Prostate gland (tissue), 2 donors: ENCODE measurements around the gene KRT80. TPM values are rescaled to one million over a fixed set of nuclear protein-coding genes. Genes with fewer than 3 reads are reported as not detected.

Source experiments
- DNase-seq: peaks from one replicate; pipeline ENCODE4 v3.0.0-alpha.2; 2019; ENCODE audit warnings: low spot score
- H3K27ac ChIP-seq, 2 donors: fragments of 200-600 bp; sonication (generic); 2 replicates each; pipeline ENCODE4 v1.5.1; 2017 to 2019
- H3K27me3 ChIP-seq: fragments of 200-600 bp; sonication (generic); replicated peaks from 2 replicates; pipeline ENCODE4 v1.5.1; 2019; ENCODE audit not compliant: insufficient read depth
- H3K36me3 ChIP-seq, 2 donors: fragments of 200-600 bp; sonication (generic); 1 replicate in 1 of 2; 2 replicates in 1 of 2; pipeline versions ENCODE4 v1.5.1 to v1.8.1; 2017 to 2019
- H3K4me1 ChIP-seq: fragments of 200-600 bp; sonication (generic); replicated peaks from 2 replicates; pipeline ENCODE4 v1.5.1; 2019
- H3K4me3 ChIP-seq, 2 donors: fragments of 200-600 bp; sonication (generic); 2 replicates each; pipeline ENCODE4 v1.5.1; 2017 to 2019
- H3K9me3 ChIP-seq: fragments of 200-600 bp; sonication (generic); 2 replicates; pipeline ENCODE4 v1.5.1; 2017
- POLR2A ChIP-seq: fragments of 450-650 bp; IDR thresholded peaks from one replicate; pipeline ENCODE4 v1.6.1; 2016; ENCODE audit warnings: antibody characterized with exemption, mild to moderate bottlenecking
- POLR2AphosphoS5 ChIP-seq: sonication (generic); formaldehyde crosslinking; IDR thresholded peaks from one replicate; pipeline ENCODE4 v1.6.1; 2017; ENCODE audit warnings: antibody characterized with exemption
- WGBS: methylation state at CpG from one replicate; pipeline ENCODE4 v1.1.5; 2018; 5-methylcytosine and 5-hydroxymethylcytosine counted together
- intact Hi-C: fragments of 100-400 bp; cut with DNase I; formaldehyde crosslinking; loops from one replicate; pipeline ENCODE4 v1.14.2; 2022
- total RNA-seq, 2 donors: library from RNA; depleted of rRNA; stranded (reverse); fragments of >200 nt; gene quantifications; one replicate each; pipeline ENCODE4 v1.1.0, GENCODE V29; 2016
- TF ChIP-seq, protein P1 (sequence below), 4 experiments: fragments of 200-600 bp in 2 of 4; fragments of 450-650 bp in 2 of 4; sonication (generic) in 2 of 4; IDR thresholded peaks; 1 replicate in 3 of 4; 2 replicates in 1 of 4; pipeline ENCODE4 v1.5.1; 2016 to 2019; ENCODE audit warnings: antibody characterized with exemption in 4 of 4, mild to moderate bottlenecking in 2 of 4, moderate library complexity in 2 of 4

Gene KRT80
- total RNA-seq, 2 donors from 2014 or later: 1.9 to 3.7 TPM

DNA sequence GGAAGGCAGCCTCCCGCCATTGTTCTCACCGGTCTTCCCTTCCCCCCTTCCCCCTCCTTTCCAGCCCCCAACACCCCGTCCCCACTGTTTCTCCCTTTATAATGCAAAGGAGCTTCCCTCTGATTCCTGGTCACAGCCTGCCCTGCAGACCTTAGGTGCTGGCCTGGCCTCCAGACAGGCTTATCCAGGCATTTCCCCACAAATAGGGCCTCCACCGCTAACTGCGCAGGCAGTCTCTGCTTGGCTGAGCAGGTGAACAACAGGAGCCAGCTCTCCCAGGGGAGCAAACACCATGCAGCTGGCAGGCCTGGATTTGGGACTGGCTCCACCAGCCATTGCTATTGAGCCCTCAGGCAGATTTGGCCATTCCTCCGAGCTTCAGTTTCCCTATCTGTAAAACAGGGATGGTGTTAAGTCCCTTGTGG is 66.3 kb downstream of the KRT80 start:
- TF ChIP-seq POLR2AphosphoS5 (no peak), POLR2A (no peak)
- TF ChIP-seq, protein P1, sequence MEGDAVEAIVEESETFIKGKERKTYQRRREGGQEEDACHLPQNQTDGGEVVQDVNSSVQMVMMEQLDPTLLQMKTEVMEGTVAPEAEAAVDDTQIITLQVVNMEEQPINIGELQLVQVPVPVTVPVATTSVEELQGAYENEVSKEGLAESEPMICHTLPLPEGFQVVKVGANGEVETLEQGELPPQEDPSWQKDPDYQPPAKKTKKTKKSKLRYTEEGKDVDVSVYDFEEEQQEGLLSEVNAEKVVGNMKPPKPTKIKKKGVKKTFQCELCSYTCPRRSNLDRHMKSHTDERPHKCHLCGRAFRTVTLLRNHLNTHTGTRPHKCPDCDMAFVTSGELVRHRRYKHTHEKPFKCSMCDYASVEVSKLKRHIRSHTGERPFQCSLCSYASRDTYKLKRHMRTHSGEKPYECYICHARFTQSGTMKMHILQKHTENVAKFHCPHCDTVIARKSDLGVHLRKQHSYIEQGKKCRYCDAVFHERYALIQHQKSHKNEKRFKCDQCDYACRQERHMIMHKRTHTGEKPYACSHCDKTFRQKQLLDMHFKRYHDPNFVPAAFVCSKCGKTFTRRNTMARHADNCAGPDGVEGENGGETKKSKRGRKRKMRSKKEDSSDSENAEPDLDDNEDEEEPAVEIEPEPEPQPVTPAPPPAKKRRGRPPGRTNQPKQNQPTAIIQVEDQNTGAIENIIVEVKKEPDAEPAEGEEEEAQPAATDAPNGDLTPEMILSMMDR (IDR thresholded peaks at IDR 0.05): no peak
- no peaks in the 10 kb centered on the region for H3K9me3 ChIP-seq
- DNase-seq: no peak
- H3K36me3 ChIP-seq: no peaks in the 10 kb centered on the region
- WGBS: 67% methylated on average over 6 of the region's 6 CpGs
- H3K4me1 ChIP-seq: peaks cover 30% of the 10 kb centered on the region
- peak overlapping the region; percentile 90 to 98 for H3K27ac ChIP-seq
- intact Hi-C loops: no loop called here
- H3K4me3 ChIP-seq: no peak overlapping the region
- H3K27me3 ChIP-seq: no peaks in the 10 kb centered on the region

DNA sequence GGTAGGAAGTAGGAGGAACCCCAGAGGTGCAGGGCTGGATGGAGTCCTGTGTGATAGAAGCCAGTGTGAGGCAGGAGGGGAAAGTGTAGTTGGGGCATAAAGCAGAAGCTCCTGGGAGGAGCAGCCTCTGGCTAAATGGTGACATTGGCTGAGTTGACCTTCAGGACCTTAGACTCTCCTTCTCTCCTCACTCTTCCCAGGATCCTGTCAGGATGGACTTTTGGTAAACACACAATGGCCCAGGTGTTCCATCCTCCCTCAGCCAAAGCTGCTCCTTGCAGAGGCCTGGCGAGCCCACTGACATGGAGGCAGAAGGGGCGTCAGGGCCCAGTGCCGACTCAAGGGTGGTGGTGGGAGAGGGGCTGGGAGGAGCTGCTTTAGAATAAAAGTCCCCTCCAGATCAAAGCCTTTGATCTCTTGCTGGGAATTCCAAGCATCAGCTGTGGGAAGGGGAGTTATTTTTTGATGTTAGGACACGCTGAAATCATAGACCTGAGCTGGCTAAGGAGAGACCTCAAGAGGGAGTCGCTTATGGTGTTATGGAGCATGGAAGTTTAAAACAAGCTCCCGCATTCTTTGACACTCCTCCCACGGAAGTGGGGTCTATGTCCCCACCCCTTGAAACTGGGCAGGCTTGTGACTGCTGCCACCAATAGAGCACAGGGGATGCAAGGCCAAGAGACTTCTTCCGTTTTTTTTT is 68.2 kb downstream of the KRT80 start:
- 73% methylated on average over 8 of the region's 8 CpGs for WGBS
- no peaks in the 10 kb centered on the region for H3K9me3 ChIP-seq
- peak overlapping the region in 1 of 2 donors; percentile 98 for H3K27ac ChIP-seq
- TF ChIP-seq, protein P1 (IDR thresholded peaks at IDR 0.05): no peak
- no peak for TF ChIP-seq POLR2A
- no peak for TF ChIP-seq POLR2AphosphoS5
- no peaks in the 10 kb centered on the region for H3K27me3 ChIP-seq
- no peak for DNase-seq
- intact Hi-C loops: no loop called here
- H3K4me3 ChIP-seq: no peak overlapping the region
- H3K4me1 ChIP-seq: peaks cover 32% of the 10 kb centered on the region
- no peaks in the 10 kb centered on the region for H3K36me3 ChIP-seq

DNA sequence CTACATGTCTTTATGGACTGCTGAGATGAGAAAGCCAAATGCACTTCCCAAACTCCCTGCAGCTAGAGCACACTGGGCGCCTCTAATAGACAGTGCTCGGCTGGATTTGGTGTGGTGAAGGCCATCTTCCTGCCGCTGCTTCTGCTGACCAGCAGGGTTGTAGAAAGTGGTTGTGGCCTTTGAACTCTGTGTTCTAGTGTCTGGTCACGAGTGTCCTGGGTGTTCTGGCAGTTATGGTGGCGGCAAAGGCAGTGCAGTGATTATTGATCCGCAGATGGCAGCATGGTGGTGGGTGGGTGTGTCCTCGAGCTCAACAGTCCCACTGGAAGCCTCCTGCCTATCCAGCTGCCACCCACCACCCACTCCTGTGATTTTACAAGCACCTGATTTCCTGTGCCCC is 68.9 kb downstream of the KRT80 start:
- TF ChIP-seq POLR2AphosphoS5 (no peak), POLR2A (no peak)
- TF ChIP-seq, protein P1 (IDR thresholded peaks at IDR 0.05): no peak
- H3K27ac ChIP-seq: peak overlapping the region in 1 of 2 donors; percentile 65
- no peak for DNase-seq
- H3K4me3 ChIP-seq: no peak overlapping the region
- H3K27me3 ChIP-seq: no peaks in the 10 kb centered on the region
- 92% methylated on average over 7 of the region's 7 CpGs for WGBS
- H3K9me3 ChIP-seq: no peaks in the 10 kb centered on the region
- intact Hi-C loops: no loop called here
- peaks cover 32% of the 10 kb centered on the region for H3K4me1 ChIP-seq
- H3K36me3 ChIP-seq: no peaks in the 10 kb centered on the region

DNA sequence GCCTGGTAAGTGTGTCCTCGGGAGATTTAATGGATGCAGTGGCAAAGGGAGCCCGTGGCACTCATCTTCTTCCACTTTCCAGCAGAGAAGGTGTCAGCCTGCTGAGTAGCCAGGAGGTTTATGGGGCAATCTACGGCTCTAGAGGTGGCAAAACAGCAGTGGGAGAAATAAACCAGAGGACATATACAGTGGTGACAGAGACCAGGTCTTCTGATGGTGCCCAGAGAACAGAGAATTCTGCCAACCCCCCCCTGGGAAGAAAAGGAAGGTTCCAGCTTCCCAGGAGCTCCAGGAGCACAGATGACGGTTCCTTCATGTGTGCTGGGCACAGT is 69.3 kb downstream of the KRT80 start:
- Histone ChIP-seq H3K36me3 (no peaks in the 10 kb centered on the region), H3K9me3 (no peaks in the 10 kb centered on the region), H3K4me1 (peaks cover 28% of the 10 kb centered on the region), H3K4me3 (no peak overlapping the region), H3K27ac (peak overlapping the region in 1 of 2 donors; percentile 65), H3K27me3 (no peaks in the 10 kb centered on the region)
- DNase-seq: no peak
- WGBS: 81% methylated on average over 4 of the region's 4 CpGs
- no peak for TF ChIP-seq POLR2A
- intact Hi-C loops: no loop called here

DNA sequence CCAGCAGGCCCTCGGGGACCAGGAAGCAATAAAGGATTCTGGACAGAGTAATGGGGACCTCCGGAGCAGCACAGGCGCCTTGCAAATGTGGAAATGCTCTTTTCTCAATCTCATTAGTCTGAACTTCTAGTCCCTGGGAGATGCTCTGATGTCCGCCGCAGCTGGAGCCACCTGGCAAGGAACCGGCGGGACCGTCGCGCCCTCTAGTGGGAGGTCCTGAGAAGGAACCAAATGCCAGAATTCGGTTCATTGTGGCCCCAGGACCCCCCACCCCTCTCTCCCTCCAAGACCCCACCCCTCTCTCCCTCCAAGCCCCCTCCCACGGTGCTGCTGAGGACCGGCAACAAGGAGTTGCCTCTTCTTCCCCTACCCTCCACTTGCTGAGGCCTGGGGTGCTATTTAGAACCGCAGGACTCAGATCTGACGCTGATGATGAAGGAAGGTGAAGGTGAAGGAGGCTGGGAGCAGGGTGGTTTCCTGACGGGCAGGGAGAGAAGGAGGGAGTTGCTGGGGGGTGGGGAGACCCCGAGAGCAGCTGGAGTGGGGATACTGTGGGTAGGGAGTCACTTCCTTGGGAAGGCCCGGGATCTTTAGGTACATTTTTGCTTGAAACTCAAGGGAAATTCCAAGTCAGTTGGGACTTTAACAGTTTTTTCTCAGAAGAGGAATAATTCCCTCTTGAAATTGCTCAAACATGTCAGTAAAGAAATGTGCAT is 69.8 kb downstream of the KRT80 start:
- intact Hi-C loops: no loop called here
- Histone ChIP-seq H3K36me3 (no peaks in the 10 kb centered on the region), H3K4me1 (peaks cover 22% of the 10 kb centered on the region), H3K27me3 (no peaks in the 10 kb centered on the region), H3K9me3 (no peaks in the 10 kb centered on the region), H3K27ac (peak overlapping the region; percentile 32 to 65), H3K4me3 (no peak overlapping the region)
- TF ChIP-seq, protein P1 (IDR thresholded peaks at IDR 0.05): peak; percentile 59 to 82 (median 74)
- peak; percentile 66 for TF ChIP-seq POLR2AphosphoS5
- TF ChIP-seq POLR2A: no peak
- no peak for DNase-seq
- 14% methylated on average over 18 of the region's 18 CpGs for WGBS
